RWPE2 (cell line): ENCODE results near the gene TSPEAR.

Experiments
- ATAC-seq: fragments of 200-7000 bp; cut with Tn5 transposase; 3 replicates; pipeline ENCODE4 v1.9.1; 2021; ENCODE audit warnings: low read depth
- DNase-seq: peaks from one replicate; pipeline ENCODE4 v3.0.0-alpha.2; 2020; ENCODE audit warnings: low spot score
- H3K27ac ChIP-seq: fragments of 450-650 bp; 2 replicates; pipeline ENCODE4 v1.5.1; 2017; ENCODE audit warnings: mild to moderate bottlenecking; ENCODE audit not compliant: poor library complexity, severe bottlenecking
- H3K27me3 ChIP-seq: fragments of 250-450 bp; sonication (Bioruptor Pico); 2 replicates; pipeline ENCODE4 v1.5.1; 2021; ENCODE audit warnings: mild to moderate bottlenecking, moderate library complexity; ENCODE audit not compliant: insufficient read depth, poor library complexity, severe bottlenecking
- H3K36me3 ChIP-seq: fragments of 250-450 bp; sonication (Bioruptor Pico); 2 replicates; pipeline ENCODE4 v1.5.1; 2020; ENCODE audit warnings: low read depth, mild to moderate bottlenecking, moderate library complexity
- H3K4me1 ChIP-seq: fragments of 250-450 bp; sonication (Bioruptor Pico); 2 replicates; pipeline ENCODE4 v1.5.1; 2021; ENCODE audit warnings: mild to moderate bottlenecking, moderate library complexity; ENCODE audit not compliant: insufficient read depth, poor library complexity, severe bottlenecking
- H3K4me3 ChIP-seq: fragments of 250-450 bp; sonication (Bioruptor Pico); 2 replicates; pipeline ENCODE4 v1.5.1; 2021; ENCODE audit warnings: mild to moderate bottlenecking, moderate library complexity; ENCODE audit not compliant: severe bottlenecking
- H3K9me3 ChIP-seq: fragments of 250-450 bp; sonication (Bioruptor Pico); 2 replicates; pipeline ENCODE4 v1.5.1; 2021; ENCODE audit warnings: mild to moderate bottlenecking, moderate library complexity; ENCODE audit not compliant: severe bottlenecking
- CTCF ChIP-seq: fragments of 450-650 bp; IDR thresholded peaks from one replicate; pipeline ENCODE4 v1.5.1; 2017; ENCODE audit warnings: mild to moderate bottlenecking, moderate library complexity; ENCODE audit not compliant: poor library complexity, severe bottlenecking

TSPEAR gene

GRCh38 chr21:44513389-44514217, 197.8 kb downstream of the TSPEAR start:
- no peak overlapping the region for H3K4me3 ChIP-seq
- H3K27me3 ChIP-seq = no peaks in the 10 kb centered on the region
- no peaks in the 10 kb centered on the region for H3K36me3 ChIP-seq
- no peak for DNase-seq
- H3K4me1 ChIP-seq = no peaks in the 10 kb centered on the region
- H3K9me3 ChIP-seq = no peaks in the 10 kb centered on the region
- no peak for TF ChIP-seq CTCF
- ATAC-seq = peak; percentile 24; the same call in 1 of the 3 replicates
- no peak overlapping the region for H3K27ac ChIP-seq

GRCh38 chr21:44512496-44513388, 198.6 kb downstream of the TSPEAR start:
- no peak for TF ChIP-seq CTCF

GRCh38 chr21:44511938-44512275, 199.5 kb downstream of the TSPEAR start:
- Histone ChIP-seq H3K27ac (no peak overlapping the region), H3K4me3 (no peak overlapping the region), H3K27me3 (no peaks in the 10 kb centered on the region), H3K9me3 (no peaks in the 10 kb centered on the region), H3K36me3 (no peaks in the 10 kb centered on the region), H3K4me1 (no peaks in the 10 kb centered on the region)
- TF ChIP-seq CTCF = no peak
- no peak for ATAC-seq
- DNase-seq = no peak

More at GRCh38 chr21:44512496-44513388, 198.6 kb downstream of the TSPEAR start:
- no peak for DNase-seq
- Histone ChIP-seq H3K4me3 (no peak overlapping the region), H3K36me3 (no peaks in the 10 kb centered on the region), H3K4me1 (no peaks in the 10 kb centered on the region), H3K9me3 (no peaks in the 10 kb centered on the region), H3K27me3 (no peaks in the 10 kb centered on the region), H3K27ac (no peak overlapping the region)
- ATAC-seq = no peak

GRCh38 chr21:44511219-44511937, 200.0 kb downstream of the TSPEAR start:
- no peak for TF ChIP-seq CTCF
- ATAC-seq (no peak), DNase-seq (no peak)
- Histone ChIP-seq H3K9me3 (no peaks in the 10 kb centered on the region), H3K27ac (no peak overlapping the region), H3K36me3 (no peaks in the 10 kb centered on the region), H3K4me1 (no peaks in the 10 kb centered on the region), H3K27me3 (no peaks in the 10 kb centered on the region), H3K4me3 (no peak overlapping the region)
